Stimulated activated CD4-positive, alpha-beta T cell treated with anti-CD3 and anti-CD28 coated beads, Interleukin-1b, Interleukin-23, amount 100 ng/mL, for 1 hour (primary cell): Measurements from ENCODE around the gene NIPAL3.
"Not testable (repeated sequence)": the region's sequence is repeated elsewhere in the genome, so short reads cannot be mapped to it uniquely, and the experiment has no call there.

Experiments used
- DNase-seq, 2 donors: peaks; one replicate each; pipeline ENCODE4 v3.0.0-alpha.2; 2020; ENCODE audit warnings: low read depth in 2 of 2

Gene NIPAL3

DNA sequence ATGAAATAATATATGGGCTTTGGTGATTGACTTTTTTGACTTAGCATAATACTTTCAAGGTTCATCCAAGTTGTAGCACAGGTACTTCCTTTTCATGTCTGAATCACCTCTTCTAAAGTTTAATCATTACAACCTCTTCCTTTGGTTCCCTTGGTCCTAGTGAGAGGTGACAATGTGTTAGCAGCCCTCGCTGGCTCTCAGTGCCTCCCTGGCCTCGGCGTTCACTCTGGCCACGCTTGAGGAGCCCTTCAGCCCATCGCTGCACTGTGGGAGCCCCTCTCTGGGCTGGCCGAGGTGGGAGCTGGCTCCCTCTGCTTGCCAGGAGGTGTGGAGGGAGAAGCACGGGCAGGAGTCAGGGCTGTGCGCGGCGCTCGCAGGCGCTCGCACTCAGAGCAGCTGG is 74.1 kb downstream of the NIPAL3 start:
- DNase-seq = no peak

DNA sequence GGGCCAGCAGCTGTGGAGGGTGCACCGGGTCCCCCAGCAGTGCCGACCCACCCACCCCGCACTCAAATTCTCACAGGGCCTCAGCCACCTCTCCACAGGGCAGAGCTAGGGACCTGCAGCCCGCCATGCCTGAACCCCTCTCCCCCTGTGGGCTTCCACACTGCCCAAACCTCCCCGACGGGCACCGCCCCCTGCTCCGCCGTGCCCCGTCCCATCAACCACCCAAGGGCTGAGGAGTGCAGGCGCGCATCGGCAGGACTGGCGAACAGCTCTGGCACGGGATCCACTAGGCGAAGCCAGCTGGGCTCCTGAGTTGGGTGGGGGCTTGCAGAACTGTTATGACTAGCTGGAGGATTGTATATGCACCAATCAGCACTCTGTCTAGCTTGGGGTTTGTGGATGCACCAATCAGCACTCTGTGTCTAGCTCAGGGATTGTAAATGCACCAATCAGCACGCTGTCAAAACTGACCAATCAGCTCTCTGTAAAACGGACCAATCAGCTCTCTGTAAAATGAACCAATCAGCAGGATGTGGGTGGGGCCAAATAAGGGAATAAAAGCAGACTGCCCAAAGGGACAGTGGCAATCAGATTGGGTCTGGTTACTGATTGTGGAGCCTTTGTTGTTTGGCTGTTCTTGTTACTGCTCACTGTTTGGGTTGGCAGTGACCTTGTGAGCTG is 74.6 kb downstream of the NIPAL3 start:
- DNase-seq = no peak

GRCh38 chr1:24491577-24492360 is 76.2 kb downstream of the NIPAL3 start:
- no peak for DNase-seq

DNA sequence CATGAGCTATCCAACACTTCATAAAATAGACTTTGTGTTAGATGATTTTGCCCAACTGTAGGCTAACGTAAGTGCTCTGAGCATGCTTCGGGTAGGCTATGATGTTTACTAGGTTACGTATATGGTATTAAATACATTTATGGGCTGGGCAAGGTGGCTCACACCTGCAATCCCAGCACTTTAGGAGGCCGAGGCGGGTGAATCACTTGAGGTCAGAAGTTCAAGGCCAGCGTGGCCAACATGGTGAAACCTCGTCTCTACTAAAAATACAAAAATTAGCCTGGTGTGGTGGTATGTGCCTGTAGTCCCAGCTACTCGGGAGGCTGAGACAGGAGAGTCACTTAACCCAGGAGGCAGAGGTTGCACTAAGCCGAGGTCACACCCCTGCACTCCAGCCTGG is 77.3 kb downstream of the NIPAL3 start:
- not testable (repeated sequence) for DNase-seq

DNA sequence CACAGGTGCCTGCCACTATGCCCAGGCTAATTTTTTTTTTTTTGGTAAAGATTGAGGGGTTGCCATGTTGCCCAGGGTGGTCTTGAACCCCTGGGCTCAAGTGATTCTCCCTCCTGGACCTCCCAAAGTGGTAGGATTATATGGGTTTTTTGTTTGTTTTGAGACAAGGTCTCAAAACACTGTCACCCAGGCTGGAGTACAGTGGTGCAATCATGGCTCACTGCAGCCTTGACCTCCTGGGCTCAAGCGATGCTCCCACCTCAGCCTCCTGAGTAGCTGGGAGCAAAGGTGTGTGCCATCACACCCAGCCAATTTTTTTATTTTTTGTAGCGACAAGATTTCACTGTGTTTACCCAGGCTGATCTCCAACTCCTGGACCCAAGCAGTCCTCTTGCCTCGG is 78.2 kb downstream of the NIPAL3 start:
- DNase-seq = no peak

GRCh38 chr1:24498589-24498988 is 83.0 kb downstream of the NIPAL3 start:
- no peak for DNase-seq

DNA sequence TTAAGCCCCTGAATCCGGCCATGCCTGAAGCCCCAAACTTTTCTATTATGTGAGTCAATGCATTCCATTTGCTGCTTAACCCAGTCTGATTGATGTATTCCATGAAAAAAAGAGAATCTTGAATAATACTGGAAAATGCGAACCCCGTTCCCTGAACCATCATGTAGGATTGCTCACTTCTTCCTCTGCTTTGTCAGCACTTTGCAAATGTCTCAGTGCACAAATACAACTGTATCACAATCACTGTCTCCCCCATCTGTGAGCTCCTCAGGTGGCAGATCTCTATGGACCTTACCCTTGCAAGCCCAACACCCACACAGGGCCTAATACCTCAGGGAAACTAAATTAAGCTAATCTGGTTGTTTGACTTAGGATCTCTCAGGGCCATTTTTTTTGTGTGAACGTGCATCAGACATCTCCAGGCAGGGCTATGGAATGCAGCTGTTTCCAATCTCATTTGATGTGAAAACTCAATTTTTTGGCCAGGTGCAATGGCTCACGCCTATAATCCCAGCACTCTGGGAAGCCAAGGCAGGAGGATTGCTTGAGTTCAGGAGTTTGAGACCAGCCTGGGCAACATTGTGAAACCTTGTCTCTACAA is 84.9 kb downstream of the NIPAL3 start:
- no peak for DNase-seq

DNA sequence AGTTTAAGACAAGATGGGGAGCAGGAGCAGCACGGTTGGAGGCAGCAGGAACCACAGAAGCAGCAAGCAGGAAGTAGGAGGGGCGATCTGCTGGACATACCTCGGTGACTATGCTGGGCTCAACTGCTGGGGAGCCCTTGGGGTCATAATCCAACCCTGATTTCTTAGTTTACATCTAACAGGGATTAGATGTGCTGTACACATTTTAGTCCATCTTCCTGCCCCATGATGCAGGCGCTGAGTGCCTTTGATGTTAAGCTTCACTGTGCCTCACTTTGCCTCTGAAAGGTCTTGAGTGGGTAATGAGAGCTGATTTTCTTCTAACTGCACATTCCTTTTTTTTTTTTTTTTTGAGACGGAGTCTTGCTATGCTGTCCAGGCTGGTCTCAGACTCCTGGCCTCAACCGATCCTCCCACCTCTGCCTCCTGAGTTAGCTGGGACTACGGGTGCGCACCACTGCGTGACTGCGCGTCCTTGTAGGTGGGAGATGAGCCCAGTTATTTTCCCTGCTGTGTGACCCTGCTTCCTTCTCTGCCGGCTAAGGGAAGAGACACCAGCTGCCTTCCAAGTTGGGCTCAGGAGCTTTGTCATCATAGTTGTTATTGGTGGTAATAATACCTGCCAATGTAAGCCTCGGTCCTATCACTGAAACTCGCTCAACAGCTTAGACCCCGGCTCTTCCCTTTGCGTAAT is 85.9 kb downstream of the NIPAL3 start:
- DNase-seq = no peak

- peak; percentile 44 to 57 for DNase-seq
These were observed 86.6 kb downstream of the NIPAL3 start for GRCh38 chr1:24502065-24502708.

DNA sequence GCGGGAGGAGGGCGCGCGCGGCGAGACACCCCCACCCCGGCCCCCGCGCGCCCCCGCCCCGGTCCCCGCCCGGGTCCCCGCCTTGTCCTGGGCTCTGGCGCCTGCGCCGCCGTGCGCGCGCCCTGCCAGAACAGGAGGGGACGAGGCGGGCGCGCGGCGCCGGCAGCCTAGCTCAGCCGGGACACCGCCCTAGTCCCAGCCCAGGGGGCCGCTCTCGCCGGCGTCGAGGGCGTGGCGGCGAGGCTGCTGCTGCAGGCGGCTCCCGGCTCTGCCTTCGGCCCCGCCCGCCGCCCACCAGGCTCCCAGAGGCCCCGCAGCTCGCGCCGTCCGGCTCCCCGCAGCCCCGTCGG is 87.1 kb downstream of the NIPAL3 start, which contains the start of gene RCAN3:
TSS of gene RCAN3 (plus strand) at position 128 of the 350 bp plus-strand sequence. CDS start 11,537 bp downstream, outside the sequence.
- peak; percentile 71 to 77 for DNase-seq

- DNase-seq = no peak
These were observed 87.6 kb downstream of the NIPAL3 start for GRCh38 chr1:24503059-24503751.

DNA sequence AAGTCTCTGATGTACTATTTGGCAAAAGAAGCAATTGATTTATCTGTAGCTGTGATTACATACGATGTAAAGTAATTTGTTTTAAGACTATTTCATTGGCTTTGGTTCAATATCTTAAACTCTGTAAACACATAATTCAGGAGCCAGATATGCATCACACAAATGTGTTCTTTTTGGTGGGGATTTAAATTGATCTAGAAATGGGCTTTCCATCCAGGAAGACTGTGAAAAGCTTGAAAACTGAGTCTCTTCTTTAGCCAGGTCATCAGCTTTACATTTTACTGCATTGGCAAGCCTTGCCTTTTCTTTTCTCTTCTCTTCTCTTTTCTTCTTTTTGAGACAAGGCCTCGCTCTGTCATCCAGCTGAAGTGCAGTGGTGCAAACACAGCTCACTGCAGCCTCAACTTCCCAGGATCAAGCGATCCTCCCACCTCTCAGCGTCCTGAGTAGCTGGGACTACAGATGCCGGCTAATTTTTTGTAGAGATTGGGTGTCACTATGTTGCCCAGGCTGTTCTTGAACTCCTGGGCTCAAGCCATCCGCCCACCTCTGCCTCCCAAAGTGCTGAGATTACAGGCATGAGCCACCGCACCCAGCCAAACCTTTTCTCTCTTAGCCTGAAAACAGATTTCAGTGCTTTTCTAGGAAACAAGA is 88.4 kb downstream of the NIPAL3 start:
- DNase-seq = no peak

GRCh38 chr1:24504560-24504959 is 89.0 kb downstream of the NIPAL3 start:
- DNase-seq = no peak

GRCh38 chr1:24505816-24506215 is 90.2 kb downstream of the NIPAL3 start:
- no peak for DNase-seq

DNA sequence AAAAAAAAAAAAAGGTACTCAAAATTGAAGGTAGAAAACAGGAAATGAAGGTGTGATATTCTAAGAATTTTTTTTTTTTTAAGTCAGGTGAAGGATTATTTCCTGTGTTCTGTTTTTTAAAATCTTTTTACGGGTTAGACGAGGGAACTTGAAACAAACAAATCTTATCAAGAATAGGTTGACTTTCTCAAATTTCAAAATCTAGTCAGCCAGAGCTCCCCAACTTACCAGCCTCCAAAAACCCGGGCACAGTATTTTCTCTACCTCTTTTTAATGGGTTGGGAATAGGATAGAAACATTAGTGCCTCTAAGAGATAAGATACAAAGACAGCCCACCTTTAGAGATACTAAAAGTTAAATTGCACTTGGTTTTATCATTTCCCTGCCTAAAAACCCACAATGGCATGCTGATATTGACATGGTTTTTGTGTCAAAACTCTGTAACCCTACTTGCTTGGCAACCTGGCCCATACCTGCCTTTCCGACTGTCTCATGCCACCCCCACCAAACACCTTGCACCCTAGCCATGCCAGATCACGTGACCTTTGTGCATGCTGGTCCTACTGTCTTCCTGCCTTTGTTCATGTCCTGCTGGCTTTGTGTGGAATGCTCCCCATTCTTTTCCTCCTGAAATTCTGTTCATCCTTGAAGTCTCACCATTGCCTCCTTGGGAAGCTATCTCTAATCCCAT is 91.2 kb downstream of the NIPAL3 start:
- no peak for DNase-seq

GRCh38 chr1:24507405-24507804 is 91.8 kb downstream of the NIPAL3 start:
- no peak for DNase-seq

GRCh38 chr1:24508911-24509310 is 93.3 kb downstream of the NIPAL3 start:
- DNase-seq = no peak

- DNase-seq = no peak
These were observed 98.1 kb downstream of the NIPAL3 start for GRCh38 chr1:24513706-24514105.

DNA sequence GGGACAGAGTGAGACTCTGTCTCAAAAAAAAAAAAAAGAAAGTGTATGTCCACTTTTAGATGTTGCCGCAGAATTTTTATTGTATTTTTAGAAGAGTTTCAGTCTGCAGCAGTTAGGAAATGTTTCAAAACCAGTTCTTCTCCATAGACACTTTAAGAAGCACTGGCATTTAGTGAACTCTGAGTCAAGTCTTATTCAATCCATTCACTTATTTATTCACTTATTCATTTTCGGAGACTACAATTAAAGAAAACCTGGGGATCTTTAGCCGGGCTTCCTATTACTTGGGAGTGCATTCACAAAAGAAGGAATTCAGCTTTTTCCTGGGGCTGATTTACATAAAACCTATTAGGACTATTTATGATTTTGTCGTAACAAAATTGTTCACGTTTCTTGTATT is 99.3 kb downstream of the NIPAL3 start:
- no peak for DNase-seq

- DNase-seq = not testable (repeated sequence)
These were observed 100.1 kb downstream of the NIPAL3 start for GRCh38 chr1:24515671-24516209.
